K562 (cell line): ENCODE data around the gene EIF5A2.
"Not testable (repeated sequence)": the region's sequence is repeated elsewhere in the genome, so short reads cannot be mapped to it uniquely, and the experiment has no call there.

Source experiments
- CAMTA2 ChIP-seq: fragments of 250-450 bp; sonication (Bioruptor Pico); conservative IDR thresholded peaks from 2 replicates; pipeline ENCODE4 v1.5.1; 2022
- EGR1 ChIP-seq: fragments of 450-650 bp; conservative IDR thresholded peaks from 2 replicates; pipeline ENCODE4 v1.6.1; 2017; ENCODE audit warnings: mild to moderate bottlenecking
- NFIC ChIP-seq: fragments of 450-650 bp; IDR thresholded peaks from 2 replicates; pipeline ENCODE4 v1.6.1; 2017; ENCODE audit warnings: mild to moderate bottlenecking, inconsistent platforms
- RAD21 ChIP-seq, 2 experiments: fragments of 250-450 bp in 1 of 2; fragments of 450-650 bp in 1 of 2; sonication (Bioruptor Pico) in 1 of 2; formaldehyde crosslinking in 1 of 2; IDR thresholded peaks in 1 of 2; conservative IDR thresholded peaks in 1 of 2; 2 replicates each; pipeline versions ENCODE4 v1.4.0 to v1.8.0; 2020 to 2022; ENCODE audit warnings: mild to moderate bottlenecking in 2 of 2, moderate library complexity in 1 of 2
- SRSF9 ChIP-seq: fragments of 200-400 bp; formaldehyde crosslinking; IDR thresholded peaks from 2 replicates; pipeline ENCODE4 v1.6.1; 2017; ENCODE audit warnings: low read depth, low read length, borderline replicate concordance
- TEAD2 ChIP-seq: fragments of 450-650 bp; IDR thresholded peaks from 2 replicates; pipeline ENCODE4 v1.6.1; 2016; ENCODE audit warnings: missing genetic modification characterization, control low read depth, missing compliant biosample characterization
- ZNF431 ChIP-seq: sonication (generic); formaldehyde crosslinking; IDR thresholded peaks from 2 replicates; pipeline ENCODE4 v1.8.0; 2022; ENCODE audit warnings: mild to moderate bottlenecking, missing genetic modification reagents
- ZNF57 ChIP-seq: fragments of 450-650 bp; formaldehyde crosslinking; IDR thresholded peaks from 2 replicates; pipeline ENCODE4 v1.4.0; 2020; ENCODE audit warnings: mild to moderate bottlenecking, moderate library complexity
- ZNF780A ChIP-seq: fragments of 250-450 bp; sonication (Bioruptor Pico); IDR thresholded peaks from 2 replicates; pipeline ENCODE4 v1.5.0; 2021; ENCODE audit warnings: mild to moderate bottlenecking
- ZZZ3 ChIP-seq: fragments of 450-650 bp; IDR thresholded peaks from 2 replicates; pipeline ENCODE4 v1.6.1; 2016; ENCODE audit warnings: antibody characterized with exemption, mild to moderate bottlenecking, moderate library complexity
- TF ChIP-seq, protein P1 (sequence below), 3 experiments: IDR thresholded peaks in 2 of 3; conservative IDR thresholded peaks in 1 of 3; 2 replicates each; pipeline ENCODE4 v1.5.1; 2011 to 2012; ENCODE audit warnings: low read length in 3 of 3, mild to moderate bottlenecking in 3 of 3, control low read depth in 2 of 3, improper control_type of control experiment in 1 of 3, inconsistent platforms in 1 of 3, low read depth in 1 of 3, mixed read lengths in 1 of 3, moderate library complexity in 1 of 3; ENCODE audit not compliant: insufficient read depth in 2 of 3
- TF ChIP-seq, protein P2 (sequence below): sonication (generic); formaldehyde crosslinking; IDR thresholded peaks from 2 replicates; pipeline ENCODE4 v1.8.1; 2022; ENCODE audit warnings: missing genetic modification reagents

DNA sequence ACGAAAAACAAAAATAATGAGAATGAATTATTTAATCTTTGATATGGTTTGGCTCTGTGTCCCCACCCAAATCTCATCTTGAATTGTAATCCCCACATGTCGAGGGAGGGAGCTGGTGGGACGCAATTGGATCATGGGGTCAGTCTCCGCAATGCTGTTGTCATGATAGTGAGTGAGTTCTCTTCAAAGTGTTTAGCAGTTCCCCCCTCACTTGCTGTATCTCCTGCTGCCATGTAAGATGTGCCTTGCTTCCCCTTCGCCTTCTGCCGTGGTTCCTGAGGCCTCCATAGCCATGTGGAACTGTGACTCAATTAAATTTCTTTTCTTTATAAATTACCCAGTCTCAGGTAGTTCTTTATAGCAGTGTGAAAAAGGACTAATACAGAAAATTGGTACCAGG, 12.1 kb downstream of the EIF5A2 start:
- not testable (repeated sequence) for TF ChIP-seq CAMTA2; TEAD2 (tag); ZNF57 (CRISPR knock-in tag); SRSF9; EGR1; ZNF780A (CRISPR knock-in tag); ZZZ3; RAD21 (CRISPR knock-in tag; conservative IDR thresholded peaks at IDR 0.05 in 1 of 2, IDR thresholded peaks at IDR 0.05 in 1 of 2); NFIC
- TF ChIP-seq, protein P1, sequence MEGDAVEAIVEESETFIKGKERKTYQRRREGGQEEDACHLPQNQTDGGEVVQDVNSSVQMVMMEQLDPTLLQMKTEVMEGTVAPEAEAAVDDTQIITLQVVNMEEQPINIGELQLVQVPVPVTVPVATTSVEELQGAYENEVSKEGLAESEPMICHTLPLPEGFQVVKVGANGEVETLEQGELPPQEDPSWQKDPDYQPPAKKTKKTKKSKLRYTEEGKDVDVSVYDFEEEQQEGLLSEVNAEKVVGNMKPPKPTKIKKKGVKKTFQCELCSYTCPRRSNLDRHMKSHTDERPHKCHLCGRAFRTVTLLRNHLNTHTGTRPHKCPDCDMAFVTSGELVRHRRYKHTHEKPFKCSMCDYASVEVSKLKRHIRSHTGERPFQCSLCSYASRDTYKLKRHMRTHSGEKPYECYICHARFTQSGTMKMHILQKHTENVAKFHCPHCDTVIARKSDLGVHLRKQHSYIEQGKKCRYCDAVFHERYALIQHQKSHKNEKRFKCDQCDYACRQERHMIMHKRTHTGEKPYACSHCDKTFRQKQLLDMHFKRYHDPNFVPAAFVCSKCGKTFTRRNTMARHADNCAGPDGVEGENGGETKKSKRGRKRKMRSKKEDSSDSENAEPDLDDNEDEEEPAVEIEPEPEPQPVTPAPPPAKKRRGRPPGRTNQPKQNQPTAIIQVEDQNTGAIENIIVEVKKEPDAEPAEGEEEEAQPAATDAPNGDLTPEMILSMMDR (IDR thresholded peaks at IDR 0.05 in 2 of 3, conservative IDR thresholded peaks at IDR 0.05 in 1 of 3; ENCODE audit: insufficient read depth in 2 of 3, low read depth in 1 of 3, low read length in 3 of 3) = not testable (repeated sequence)
- TF ChIP-seq, protein P2, sequence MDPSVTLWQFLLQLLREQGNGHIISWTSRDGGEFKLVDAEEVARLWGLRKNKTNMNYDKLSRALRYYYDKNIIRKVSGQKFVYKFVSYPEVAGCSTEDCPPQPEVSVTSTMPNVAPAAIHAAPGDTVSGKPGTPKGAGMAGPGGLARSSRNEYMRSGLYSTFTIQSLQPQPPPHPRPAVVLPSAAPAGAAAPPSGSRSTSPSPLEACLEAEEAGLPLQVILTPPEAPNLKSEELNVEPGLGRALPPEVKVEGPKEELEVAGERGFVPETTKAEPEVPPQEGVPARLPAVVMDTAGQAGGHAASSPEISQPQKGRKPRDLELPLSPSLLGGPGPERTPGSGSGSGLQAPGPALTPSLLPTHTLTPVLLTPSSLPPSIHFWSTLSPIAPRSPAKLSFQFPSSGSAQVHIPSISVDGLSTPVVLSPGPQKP = not testable (repeated sequence)
- peak; percentile 93 for TF ChIP-seq ZNF431 (CRISPR knock-in tag)
